ENCODE measurements around the gene ARF1.
A peak's percentile ranks its signal among the peaks of the same experiment; 100 is the strongest.

The ARF1 gene

GRCh38 chr1:228087771-228088251, 5.3 kb downstream of the ARF1 start:
- TF ChIP-seq CTCF (IDR thresholded peaks at IDR 0.05; ENCODE audit: low read depth, low read length, missing control alignments): no peak
- DNase-seq (ENCODE audit: extremely low read depth, low read depth): peak; percentile 64
- peak overlapping the region; percentile 2; the same call in 1 of the 2 replicates for H3K4me3 ChIP-seq (replicated peaks; ENCODE audit: low read depth, low read length)

- no peak for TF ChIP-seq CTCF (IDR thresholded peaks at IDR 0.05; ENCODE audit: low read depth, low read length, missing control alignments)
- H3K4me3 ChIP-seq (replicated peaks; ENCODE audit: low read depth, low read length): no peak overlapping the region
- DNase-seq (ENCODE audit: extremely low read depth, low read depth): no peak
These were observed 6.3 kb downstream of the ARF1 start for GRCh38 chr1:228088586-228089498.

GRCh38 chr1:228089519-228090380, 7.2 kb downstream of the ARF1 start:
- TF ChIP-seq CTCF (IDR thresholded peaks at IDR 0.05; ENCODE audit: low read depth, low read length, missing control alignments): no peak
- no peak overlapping the region for H3K4me3 ChIP-seq (replicated peaks; ENCODE audit: low read depth, low read length)
- DNase-seq (ENCODE audit: extremely low read depth, low read depth): no peak

GRCh38 chr1:228090613-228091081, 8.1 kb downstream of the ARF1 start:
- no peak for TF ChIP-seq CTCF (IDR thresholded peaks at IDR 0.05; ENCODE audit: low read depth, low read length, missing control alignments)
- DNase-seq (ENCODE audit: extremely low read depth, low read depth): no peak
- no peak overlapping the region for H3K4me3 ChIP-seq (replicated peaks; ENCODE audit: low read depth, low read length)

- no peak for TF ChIP-seq CTCF (IDR thresholded peaks at IDR 0.05; ENCODE audit: low read depth, low read length, missing control alignments)
- no peak for DNase-seq (ENCODE audit: extremely low read depth, low read depth)
- H3K4me3 ChIP-seq (replicated peaks; ENCODE audit: low read depth, low read length): no peak overlapping the region
These were observed 8.6 kb downstream of the ARF1 start for GRCh38 chr1:228091084-228091483.

- DNase-seq (ENCODE audit: extremely low read depth, low read depth): no peak
- no peak overlapping the region for H3K4me3 ChIP-seq (replicated peaks; ENCODE audit: low read depth, low read length)
- TF ChIP-seq CTCF (IDR thresholded peaks at IDR 0.05; ENCODE audit: low read depth, low read length, missing control alignments): no peak
These were observed 10.0 kb downstream of the ARF1 start for GRCh38 chr1:228092342-228093049.
